Esophagus squamous epithelium (tissue), 4 donors: ENCODE data around the gene ROS1.

Experiments
- CTCF ChIP-seq, 6 experiments: fragments of 450-650 bp in 4 of 6; fragments of 200-600 bp in 2 of 6; sonication (generic) in 2 of 6; IDR thresholded peaks; one replicate each; pipeline ENCODE4 v1.5.1; 2016 to 2019; ENCODE audit warnings: antibody characterized with exemption in 6 of 6, mild to moderate bottlenecking in 4 of 6, moderate library complexity in 4 of 6
- POLR2A ChIP-seq, 4 donors: fragments of 450-650 bp; IDR thresholded peaks; one replicate each; pipeline ENCODE4 v1.6.1; 2017; ENCODE audit warnings: antibody characterized with exemption in 4 of 4, mild to moderate bottlenecking in 4 of 4, moderate library complexity in 3 of 4

DNA sequence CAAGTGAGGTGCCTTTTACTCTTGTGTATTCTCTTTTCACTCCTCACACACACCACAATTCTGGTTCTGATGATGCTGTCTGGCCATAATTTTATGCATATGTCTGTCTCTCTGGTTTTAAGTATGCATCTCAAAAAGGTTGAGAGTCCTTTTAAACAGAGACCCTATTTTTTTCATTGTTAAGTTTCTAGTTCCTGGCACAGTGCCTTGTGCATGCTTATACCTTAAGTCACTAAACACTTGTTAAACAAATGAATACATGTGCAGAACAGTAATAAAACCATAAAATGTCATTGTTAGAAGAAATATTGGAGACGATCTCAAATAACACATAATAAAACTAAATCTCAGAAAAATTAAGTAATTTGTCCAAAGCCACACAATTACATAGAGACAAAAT is 7.9 kb downstream of the ROS1 start:
- TF ChIP-seq CTCF (IDR thresholded peaks at IDR 0.05) (no peak), POLR2A (IDR thresholded peaks at IDR 0.05) (no peak)
